WERI-Rb-1 (cell line): ENCODE measurements around the gene TMEM119.
A peak's percentile ranks its signal among the peaks of the same experiment; 100 is the strongest.

ENCODE experiments used
- DNase-seq: peaks from one replicate; pipeline ENCODE4 v3.0.0-alpha.2; 2020
- H3K27ac ChIP-seq: fragments of 250-450 bp; sonication (Bioruptor Pico); 2 replicates; pipeline ENCODE4 v1.5.1; 2020; ENCODE audit warnings: mild to moderate bottlenecking, moderate library complexity
- H3K27me3 ChIP-seq: fragments of 250-450 bp; sonication (Bioruptor Pico); 2 replicates; pipeline ENCODE4 v1.5.1; 2021; ENCODE audit warnings: mild to moderate bottlenecking, low read depth, moderate library complexity; ENCODE audit not compliant: insufficient read depth, severe bottlenecking
- H3K36me3 ChIP-seq: fragments of 250-450 bp; sonication (Bioruptor Pico); 2 replicates; pipeline ENCODE4 v1.5.1; 2020; ENCODE audit warnings: mild to moderate bottlenecking, moderate library complexity
- H3K4me3 ChIP-seq: 2 replicates; pipeline ENCODE4 v1.5.1; 2011; ENCODE audit warnings: low read depth, mild to moderate bottlenecking, control low read depth, low read length
- H3K9me3 ChIP-seq: fragments of 250-450 bp; sonication (Bioruptor Pico); 2 replicates; pipeline ENCODE4 v1.5.1; 2021; ENCODE audit warnings: mild to moderate bottlenecking, moderate library complexity; ENCODE audit not compliant: severe bottlenecking
- TF ChIP-seq, protein P1 (sequence below): IDR thresholded peaks from 2 replicates; pipeline ENCODE4 v1.5.1; 2011; ENCODE audit warnings: low read depth, mild to moderate bottlenecking, control low read depth, inconsistent platforms, low read length

TMEM119 gene

GRCh38 chr12:108629824-108630476 is 32.1 kb upstream of the TMEM119 start:
- peak; percentile 29 for DNase-seq
- H3K36me3 ChIP-seq = no peaks in the 10 kb centered on the region
- H3K27me3 ChIP-seq = no peaks in the 10 kb centered on the region
- no peaks in the 10 kb centered on the region for H3K9me3 ChIP-seq
- TF ChIP-seq, protein P1, sequence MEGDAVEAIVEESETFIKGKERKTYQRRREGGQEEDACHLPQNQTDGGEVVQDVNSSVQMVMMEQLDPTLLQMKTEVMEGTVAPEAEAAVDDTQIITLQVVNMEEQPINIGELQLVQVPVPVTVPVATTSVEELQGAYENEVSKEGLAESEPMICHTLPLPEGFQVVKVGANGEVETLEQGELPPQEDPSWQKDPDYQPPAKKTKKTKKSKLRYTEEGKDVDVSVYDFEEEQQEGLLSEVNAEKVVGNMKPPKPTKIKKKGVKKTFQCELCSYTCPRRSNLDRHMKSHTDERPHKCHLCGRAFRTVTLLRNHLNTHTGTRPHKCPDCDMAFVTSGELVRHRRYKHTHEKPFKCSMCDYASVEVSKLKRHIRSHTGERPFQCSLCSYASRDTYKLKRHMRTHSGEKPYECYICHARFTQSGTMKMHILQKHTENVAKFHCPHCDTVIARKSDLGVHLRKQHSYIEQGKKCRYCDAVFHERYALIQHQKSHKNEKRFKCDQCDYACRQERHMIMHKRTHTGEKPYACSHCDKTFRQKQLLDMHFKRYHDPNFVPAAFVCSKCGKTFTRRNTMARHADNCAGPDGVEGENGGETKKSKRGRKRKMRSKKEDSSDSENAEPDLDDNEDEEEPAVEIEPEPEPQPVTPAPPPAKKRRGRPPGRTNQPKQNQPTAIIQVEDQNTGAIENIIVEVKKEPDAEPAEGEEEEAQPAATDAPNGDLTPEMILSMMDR = no peak
- H3K4me3 ChIP-seq = no peak overlapping the region
- H3K27ac ChIP-seq = no peak overlapping the region

DNA sequence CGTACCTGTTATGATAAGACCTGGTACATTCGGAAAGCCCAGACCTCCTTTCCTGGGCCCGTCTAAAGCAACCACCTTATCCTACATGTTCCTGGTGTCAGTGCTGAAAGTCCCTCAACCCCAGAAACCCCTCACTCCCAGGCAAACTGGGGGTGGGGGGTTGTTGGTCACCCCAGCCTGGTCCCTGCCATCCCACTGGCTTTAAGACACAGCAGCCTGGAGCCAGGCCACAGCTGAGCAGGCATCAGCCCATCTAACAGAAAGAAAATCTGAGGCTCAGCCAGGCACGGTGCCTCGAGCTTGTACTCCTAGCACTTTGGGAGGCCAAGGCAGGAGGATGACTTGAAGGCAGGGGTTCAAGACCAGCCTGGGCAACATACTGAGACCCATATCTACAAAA is 31.3 kb upstream of the TMEM119 start:
- no peak overlapping the region for H3K27ac ChIP-seq
- TF ChIP-seq, protein P1 = no peak
- H3K4me3 ChIP-seq = no peak overlapping the region

GRCh38 chr12:108627134-108627920 is 29.4 kb upstream of the TMEM119 start:
- DNase-seq = no peak
- H3K27me3 ChIP-seq = no peaks in the 10 kb centered on the region
- H3K36me3 ChIP-seq = no peaks in the 10 kb centered on the region
- no peak overlapping the region for H3K27ac ChIP-seq
- H3K9me3 ChIP-seq = no peaks in the 10 kb centered on the region
- no peak overlapping the region for H3K4me3 ChIP-seq
- TF ChIP-seq, protein P1 = no peak

More for the DNA sequence above, 31.3 kb upstream of the TMEM119 start:
- no peak for DNase-seq
- Histone ChIP-seq H3K9me3 (no peaks in the 10 kb centered on the region), H3K27me3 (no peaks in the 10 kb centered on the region), H3K36me3 (no peaks in the 10 kb centered on the region)

DNA sequence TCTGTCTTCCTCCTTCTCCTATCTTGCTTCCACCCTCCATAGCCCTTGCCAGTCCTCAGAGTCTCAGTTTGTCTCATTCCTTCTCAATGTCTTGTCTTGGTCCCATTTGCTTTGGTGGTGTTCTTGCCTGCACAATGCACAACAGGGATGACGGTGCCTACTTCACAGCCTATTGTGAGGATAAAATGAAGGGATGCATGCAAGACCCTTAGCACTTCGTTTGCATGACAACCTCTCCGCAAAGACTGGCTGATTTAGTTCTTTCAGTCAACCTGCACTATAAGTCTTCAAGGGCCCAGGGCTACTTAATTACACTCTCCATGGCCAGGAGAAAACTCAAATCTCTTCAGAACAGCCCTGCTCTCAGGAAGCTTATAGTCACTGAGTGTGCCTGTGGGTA is 27.3 kb upstream of the TMEM119 start:
- H3K27ac ChIP-seq = no peak overlapping the region
- no peaks in the 10 kb centered on the region for H3K27me3 ChIP-seq
- no peaks in the 10 kb centered on the region for H3K36me3 ChIP-seq
- no peak overlapping the region for H3K4me3 ChIP-seq
- H3K9me3 ChIP-seq = no peaks in the 10 kb centered on the region
- TF ChIP-seq, protein P1 = no peak
- DNase-seq = no peak

DNA sequence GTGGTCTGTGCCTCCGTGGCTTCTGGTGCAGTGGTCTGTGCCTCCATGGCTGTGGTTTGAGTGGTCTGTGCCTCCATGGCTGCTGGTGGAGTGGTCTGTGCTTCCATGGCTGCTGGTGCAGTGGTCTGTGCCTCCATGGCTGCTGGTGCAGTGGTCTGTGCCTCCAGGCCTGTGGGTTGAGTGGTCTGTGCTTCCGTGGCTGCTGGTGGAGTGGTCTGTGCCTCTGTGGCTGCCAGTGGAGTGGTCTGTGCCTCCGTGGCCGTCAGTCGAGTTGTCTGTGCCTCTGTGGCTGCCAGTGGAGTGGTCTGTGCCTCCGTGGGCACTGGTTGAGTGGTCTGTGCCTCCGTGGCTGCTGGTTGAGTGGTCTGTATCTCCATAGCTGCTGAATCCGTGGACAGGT is 25.7 kb upstream of the TMEM119 start:
- H3K4me3 ChIP-seq = no peak overlapping the region
- DNase-seq = no peak
- H3K9me3 ChIP-seq = no peaks in the 10 kb centered on the region
- H3K27ac ChIP-seq = no peak overlapping the region
- H3K27me3 ChIP-seq = no peaks in the 10 kb centered on the region
- H3K36me3 ChIP-seq = no peaks in the 10 kb centered on the region
- TF ChIP-seq, protein P1 = no peak
